GM08714 (cell line): ENCODE measurements around the gene DPH5.
A peak's percentile ranks its signal among the peaks of the same experiment; 100 is the strongest.
"Not testable (repeated sequence)": the region's sequence is repeated elsewhere in the genome, so short reads cannot be mapped to it uniquely, and the experiment has no call there.

ENCODE experiments used
- H3K4me3 ChIP-seq: fragments of 200-500 bp; sonication (Bioruptor generic); 2 replicates; pipeline ENCODE4 v1.5.1; 2014; ENCODE audit warnings: mild to moderate bottlenecking, low read length, inconsistent platforms
- ZNF274 ChIP-seq: IDR thresholded peaks from 2 replicates; pipeline ENCODE4 v1.6.1; 2012; ENCODE audit warnings: mild to moderate bottlenecking, low read depth, low read length

The DPH5 gene

DNA sequence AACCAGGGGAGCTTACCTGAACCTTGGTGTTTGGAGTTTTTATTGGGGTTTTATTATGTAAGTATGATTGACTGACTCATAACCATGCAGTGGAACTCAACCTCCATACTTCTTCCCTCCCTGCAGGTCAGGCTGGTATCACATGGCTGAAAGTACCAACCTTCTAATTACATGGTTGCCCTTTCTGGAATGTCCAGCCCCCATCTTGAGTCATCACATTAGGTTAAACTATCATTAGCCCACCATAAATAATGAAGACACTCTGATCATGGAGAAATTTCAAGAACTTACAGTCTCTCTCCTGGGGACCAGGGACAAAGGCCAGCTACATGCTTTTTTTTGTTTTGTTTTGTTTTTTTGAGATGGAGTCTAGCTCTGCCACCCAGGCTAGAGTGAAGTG, 19.2 kb upstream of the DPH5 start:
- no peak overlapping the region for H3K4me3 ChIP-seq
- no peak for TF ChIP-seq ZNF274

- H3K4me3 ChIP-seq = no peak overlapping the region
Observed at GRCh38 chr1:101044259-101044658, 18.7 kb upstream of the DPH5 start.

GRCh38 chr1:101043776-101044175, 18.2 kb upstream of the DPH5 start:
- H3K4me3 ChIP-seq = no peak overlapping the region
- TF ChIP-seq ZNF274 = no peak

More at GRCh38 chr1:101044259-101044658, 18.7 kb upstream of the DPH5 start:
- TF ChIP-seq ZNF274 = no peak

DNA sequence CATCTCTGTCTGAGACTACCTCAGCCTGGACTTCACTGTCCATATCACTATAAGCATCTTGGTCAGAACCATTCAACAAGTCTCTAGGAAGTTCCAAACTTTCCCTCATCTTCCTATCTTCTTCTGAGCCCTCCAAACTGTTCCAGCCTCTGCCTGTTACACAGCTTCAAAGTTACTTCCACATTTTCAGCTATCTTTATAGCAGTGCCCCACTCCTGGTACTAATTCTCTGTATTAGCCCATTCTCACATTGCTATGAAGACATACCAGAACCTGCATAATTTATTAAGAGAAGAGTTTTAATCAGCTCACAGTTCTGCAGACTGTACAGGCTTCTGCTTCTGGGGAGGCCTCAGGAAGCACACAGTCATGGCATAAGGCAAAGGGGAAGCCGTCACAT, 15.7 kb upstream of the DPH5 start:
- no peak for TF ChIP-seq ZNF274
- no peak overlapping the region for H3K4me3 ChIP-seq

DNA sequence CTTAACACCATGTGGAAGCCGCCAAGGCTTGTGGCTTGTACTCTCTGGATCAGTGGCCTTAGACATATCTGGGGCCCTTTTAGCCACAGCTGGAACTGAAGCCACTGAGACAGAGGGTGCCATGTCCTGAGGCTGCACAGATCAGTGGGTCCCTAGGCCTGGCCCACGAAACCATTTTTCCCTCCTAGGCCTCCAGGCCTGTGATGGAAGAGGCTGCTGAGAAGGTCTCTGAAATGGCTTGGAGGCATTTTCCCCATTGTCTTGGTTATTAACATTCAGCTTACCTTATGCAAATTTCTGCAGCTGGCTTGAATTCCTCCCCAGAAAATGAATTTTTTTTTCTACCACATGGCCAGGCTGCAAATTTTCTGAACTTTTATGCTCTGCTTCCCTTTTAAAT, 15.1 kb upstream of the DPH5 start:
- no peak for TF ChIP-seq ZNF274
- no peak overlapping the region for H3K4me3 ChIP-seq

- H3K4me3 ChIP-seq = no peak overlapping the region
- no peak for TF ChIP-seq ZNF274
Observed at GRCh38 chr1:101039245-101039644, 13.7 kb upstream of the DPH5 start.

DNA sequence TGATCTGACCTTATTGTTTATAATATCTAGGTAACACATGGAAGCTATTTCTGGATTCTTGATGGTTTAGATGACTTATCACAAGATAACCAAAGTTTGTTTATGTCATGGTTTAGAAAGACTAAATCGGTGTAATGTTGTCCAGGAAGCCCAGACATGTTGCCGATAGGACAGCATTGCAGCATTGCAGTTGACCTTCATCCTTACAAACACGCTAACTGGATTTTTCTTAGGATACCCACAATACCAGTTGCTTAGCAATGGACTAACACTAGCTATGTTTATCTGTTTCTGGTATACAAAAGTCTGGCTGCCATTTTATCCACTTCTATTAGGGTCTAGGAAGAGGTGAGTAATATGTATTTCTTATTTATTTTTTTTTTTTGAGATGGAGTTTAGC, 11.7 kb upstream of the DPH5 start:
- H3K4me3 ChIP-seq = no peak overlapping the region
- TF ChIP-seq ZNF274 = no peak

- TF ChIP-seq ZNF274 = no peak
- no peak overlapping the region for H3K4me3 ChIP-seq
Observed at GRCh38 chr1:101033017-101033416, 7.4 kb upstream of the DPH5 start.

- not testable (repeated sequence) for H3K4me3 ChIP-seq
Observed at GRCh38 chr1:101032129-101032528, 6.5 kb upstream of the DPH5 start.

DNA sequence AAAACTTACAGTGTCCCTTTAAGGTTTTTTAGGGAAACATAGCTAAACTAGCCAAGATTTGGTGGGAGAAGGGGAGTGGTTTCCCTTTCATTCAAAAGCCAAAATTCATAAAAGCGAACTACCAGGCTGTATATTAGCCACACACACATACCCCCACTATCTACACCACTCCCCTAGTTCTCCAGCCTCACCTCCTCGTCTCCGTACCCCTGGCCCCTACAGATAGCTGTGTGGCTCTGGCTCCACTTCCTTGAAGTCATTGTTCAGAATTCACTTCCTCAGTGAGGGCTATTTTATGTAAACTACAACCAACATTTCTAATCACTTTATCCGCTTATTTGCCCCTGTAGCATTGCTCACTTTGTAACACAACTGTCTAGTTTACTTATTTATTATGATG, 5.3 kb upstream of the DPH5 start:
- no peak for TF ChIP-seq ZNF274
- H3K4me3 ChIP-seq = no peak overlapping the region

- H3K4me3 ChIP-seq = no peak overlapping the region
- no peak for TF ChIP-seq ZNF274
Observed at GRCh38 chr1:101029184-101029583, 3.6 kb upstream of the DPH5 start.

DNA sequence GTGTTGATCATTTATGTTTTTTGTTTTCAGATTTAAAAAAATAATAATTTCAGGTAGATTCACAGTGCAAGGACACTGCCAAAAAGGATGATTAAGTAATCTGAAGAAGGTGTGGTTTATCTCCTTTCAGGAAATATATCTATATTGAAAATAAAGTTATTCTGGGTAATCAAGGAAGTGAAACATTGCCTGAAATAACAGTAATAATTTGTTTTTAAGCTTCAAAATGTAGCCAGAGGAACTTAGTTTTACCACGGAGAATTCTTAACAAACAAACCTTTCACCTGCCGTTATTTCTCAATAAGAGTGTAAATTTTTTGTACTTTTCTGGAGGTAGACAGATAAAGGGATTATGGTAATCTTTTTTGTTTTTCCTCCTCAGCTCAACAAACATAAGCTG, 2.9 kb upstream of the DPH5 start:
- no peak overlapping the region for H3K4me3 ChIP-seq
- no peak for TF ChIP-seq ZNF274

DNA sequence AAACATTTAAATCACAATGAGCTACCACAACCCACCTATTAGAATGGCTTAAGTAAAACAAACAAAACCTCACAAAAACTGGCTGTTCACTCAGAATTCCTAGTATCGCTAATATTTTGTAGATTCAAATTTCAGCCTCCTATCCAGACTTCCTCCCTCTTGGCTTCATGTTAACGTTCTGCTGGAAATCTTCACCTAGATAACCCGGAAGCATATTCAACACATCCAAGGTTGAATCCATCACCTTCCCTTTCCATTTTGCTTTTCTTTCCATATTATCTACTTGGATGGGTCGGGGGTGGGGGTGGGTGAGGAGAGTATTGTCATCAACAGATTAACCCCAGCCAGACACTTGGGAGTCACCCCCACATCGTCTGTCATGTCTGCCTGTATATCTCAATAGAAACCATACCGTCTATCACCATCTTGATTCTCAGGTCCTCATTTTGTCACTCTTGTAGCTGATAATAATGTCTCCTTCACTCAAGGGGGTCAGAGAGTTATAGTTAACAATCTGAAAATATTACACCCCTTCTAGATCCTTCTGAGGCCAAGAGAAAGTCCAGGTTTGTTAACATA, 1.7 kb upstream of the DPH5 start:
- TF ChIP-seq ZNF274 = no peak
- peak overlapping the region; percentile 65 for H3K4me3 ChIP-seq

DNA sequence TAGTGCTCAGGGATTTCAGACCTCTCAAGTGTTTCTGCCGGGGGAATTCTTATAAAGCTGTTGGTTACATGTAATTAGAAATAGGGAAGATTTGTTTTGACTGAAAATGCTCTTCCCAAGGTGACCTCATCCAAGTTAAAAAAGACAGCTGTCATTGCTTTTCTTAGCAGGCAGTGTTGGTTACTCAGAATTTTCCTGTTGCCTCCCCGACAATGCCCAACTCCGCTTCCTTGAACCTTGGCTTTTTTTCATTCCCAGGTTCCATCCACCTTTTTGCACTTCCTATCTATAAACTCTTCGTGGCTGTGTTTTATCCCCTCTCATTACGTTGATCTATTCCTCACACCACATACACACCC, 825 bp upstream of the DPH5 start:
- no peak for TF ChIP-seq ZNF274
- peak overlapping the region; percentile 94 for H3K4me3 ChIP-seq

DNA sequence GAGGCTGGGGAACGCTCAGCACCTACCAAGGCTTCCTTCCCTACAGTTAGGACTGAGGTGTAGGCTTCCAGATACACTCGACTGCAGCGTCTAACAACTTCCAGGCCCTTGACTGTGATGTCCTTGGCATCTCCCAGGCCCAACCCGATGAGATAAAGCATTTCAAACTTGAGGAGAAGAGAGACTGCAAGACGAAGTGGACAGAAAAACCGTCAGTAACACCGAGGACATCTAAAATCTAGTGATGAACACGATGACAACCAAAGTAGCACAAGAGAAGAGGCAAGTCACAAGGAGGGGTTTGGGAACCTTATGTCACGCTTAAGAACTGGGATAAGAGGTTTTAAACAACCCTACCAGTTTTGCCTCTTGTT, 314 bp downstream of the DPH5 start:
- peak overlapping the region; percentile 94 for H3K4me3 ChIP-seq
- no peak for TF ChIP-seq ZNF274

- no peak for TF ChIP-seq ZNF274
- H3K4me3 ChIP-seq = no peak overlapping the region
Observed at GRCh38 chr1:101022294-101022693, 3.3 kb downstream of the DPH5 start.
